Stomach smooth muscle (tissue), 2 donors: Measurements from ENCODE around the gene NOC4L.
"Not testable (repeated sequence)": the region's sequence is repeated elsewhere in the genome, so short reads cannot be mapped to it uniquely, and the experiment has no call there.

Source experiments
- H3K27ac ChIP-seq: one replicate; pipeline ENCODE4 v1.7.0; 2013; ENCODE audit warnings: mild to moderate bottlenecking, low read length, inconsistent platforms
- H3K27me3 ChIP-seq, 2 donors: one replicate each; pipeline ENCODE4 v1.7.0; 2013; ENCODE audit warnings: low read length in 2 of 2; ENCODE audit not compliant: insufficient read depth in 2 of 2, control insufficient read depth in 1 of 2
- H3K36me3 ChIP-seq, 2 donors: one replicate each; pipeline ENCODE4 v1.7.0; 2013; ENCODE audit warnings: low read length in 2 of 2; ENCODE audit not compliant: control insufficient read depth in 2 of 2, insufficient read depth in 2 of 2
- H3K4me1 ChIP-seq: one replicate; pipeline ENCODE4 v1.7.0; 2013; ENCODE audit warnings: low read length; ENCODE audit not compliant: control insufficient read depth, insufficient read depth
- H3K4me3 ChIP-seq, 2 donors: one replicate each; pipeline ENCODE4 v1.7.0; 2013; ENCODE audit warnings: low read length in 2 of 2
- H3K9ac ChIP-seq, 2 donors: one replicate each; pipeline ENCODE4 v1.7.0; 2013; ENCODE audit warnings: low read length in 2 of 2, mild to moderate bottlenecking in 1 of 2
- H3K9me3 ChIP-seq, 2 donors: one replicate each; pipeline ENCODE4 v1.7.0; 2013; ENCODE audit warnings: low read length in 2 of 2; ENCODE audit not compliant: control insufficient read depth in 2 of 2
- donor health status: healthy.
- donor health status: Pancreatic carcinoma.

NOC4L gene

GRCh38 chr12:132144115-132144809, at the start of gene NOC4L, which contains the start of gene DDX51:
TSS of gene NOC4L (plus strand) at chr12:132144457. CDS start at chr12:132144489, 32 bp downstream.
TSS of gene DDX51 (minus strand) at chr12:132144319. CDS start at chr12:132144296, 23 bp downstream.
- H3K27ac ChIP-seq = peak within 1 kb of the TSS; percentile 82
- H3K27me3 ChIP-seq = no peaks in the 10 kb centered on the region
- H3K9me3 ChIP-seq = no peaks in the 10 kb centered on the region
- peaks cover 26 to 28% of the 10 kb centered on the region in 2 donors for H3K36me3 ChIP-seq
- H3K4me1 ChIP-seq = peaks cover 31% of the 10 kb centered on the region
- peak within 1 kb of the TSS; percentile 75 to 92 for H3K4me3 ChIP-seq
- peak within 1 kb of the TSS; percentile 80 to 87 for H3K9ac ChIP-seq

GRCh38 chr12:132095520-132096409, 48.5 kb upstream of the NOC4L start:
- H3K36me3 ChIP-seq = peaks cover 4 to 6% of the 10 kb centered on the region in 2 donors
- no peak overlapping the region for H3K4me3 ChIP-seq
- no peaks in the 10 kb centered on the region for H3K9me3 ChIP-seq

GRCh38 chr12:132099739-132100138, 44.5 kb upstream of the NOC4L start:
- no peaks in the 10 kb centered on the region for H3K27me3 ChIP-seq

More at GRCh38 chr12:132095520-132096409, 48.5 kb upstream of the NOC4L start:
- no peak overlapping the region for H3K9ac ChIP-seq
- no peaks in the 10 kb centered on the region for H3K4me1 ChIP-seq
- no peaks in the 10 kb centered on the region for H3K27me3 ChIP-seq
- H3K27ac ChIP-seq = no peak overlapping the region

GRCh38 chr12:132100306-132101065, 43.8 kb upstream of the NOC4L start:
- no peak overlapping the region for H3K9ac ChIP-seq
- H3K27ac ChIP-seq = no peak overlapping the region

More at GRCh38 chr12:132099739-132100138, 44.5 kb upstream of the NOC4L start:
- Histone ChIP-seq H3K4me1 (no peaks in the 10 kb centered on the region), H3K9me3 (no peaks in the 10 kb centered on the region), H3K36me3 (peaks cover 3 to 5% of the 10 kb centered on the region in 2 donors), H3K4me3 (no peak overlapping the region), H3K9ac (no peak overlapping the region), H3K27ac (no peak overlapping the region)

GRCh38 chr12:132102297-132102696, 42.0 kb upstream of the NOC4L start:
- no peak overlapping the region for H3K4me3 ChIP-seq
- H3K4me1 ChIP-seq = no peaks in the 10 kb centered on the region
- H3K36me3 ChIP-seq = peaks cover 3 to 10% of the 10 kb centered on the region in 2 donors
- no peak overlapping the region for H3K9ac ChIP-seq
- no peaks in the 10 kb centered on the region for H3K27me3 ChIP-seq
- no peaks in the 10 kb centered on the region for H3K9me3 ChIP-seq
- no peak overlapping the region for H3K27ac ChIP-seq

More at GRCh38 chr12:132100306-132101065, 43.8 kb upstream of the NOC4L start:
- no peaks in the 10 kb centered on the region for H3K27me3 ChIP-seq
- H3K9me3 ChIP-seq = no peaks in the 10 kb centered on the region
- H3K4me3 ChIP-seq = no peak overlapping the region
- H3K36me3 ChIP-seq = peaks cover 3 to 9% of the 10 kb centered on the region in 2 donors
- H3K4me1 ChIP-seq = no peaks in the 10 kb centered on the region

GRCh38 chr12:132103072-132103471, 41.2 kb upstream of the NOC4L start:
- H3K4me3 ChIP-seq, H3K36me3 ChIP-seq, H3K9me3 ChIP-seq, H3K4me1 ChIP-seq, H3K9ac ChIP-seq, H3K27ac ChIP-seq, H3K27me3 ChIP-seq: not testable (repeated sequence)

GRCh38 chr12:132103542-132104308, 40.5 kb upstream of the NOC4L start:
- Histone ChIP-seq H3K9ac (no peak overlapping the region), H3K27ac (no peak overlapping the region), H3K27me3 (no peaks in the 10 kb centered on the region), H3K9me3 (no peaks in the 10 kb centered on the region), H3K4me3 (no peak overlapping the region), H3K4me1 (no peaks in the 10 kb centered on the region), H3K36me3 (peaks cover 3 to 11% of the 10 kb centered on the region in 2 donors)

- Histone ChIP-seq H3K4me3 (no peak overlapping the region), H3K9ac (no peak overlapping the region), H3K4me1 (no peaks in the 10 kb centered on the region), H3K36me3 (peaks cover 4 to 10% of the 10 kb centered on the region in 2 donors), H3K27me3 (no peaks in the 10 kb centered on the region), H3K9me3 (no peaks in the 10 kb centered on the region), H3K27ac (no peak overlapping the region)
Measured at GRCh38 chr12:132105467-132105866, 38.8 kb upstream of the NOC4L start.

GRCh38 chr12:132106921-132107320, 37.3 kb upstream of the NOC4L start:
- H3K36me3 ChIP-seq = peaks cover 8 to 12% of the 10 kb centered on the region in 2 donors
- no peaks in the 10 kb centered on the region for H3K27me3 ChIP-seq
- H3K4me1 ChIP-seq = peaks cover 4% of the 10 kb centered on the region
- H3K27ac ChIP-seq = no peak overlapping the region
- H3K4me3 ChIP-seq = no peak overlapping the region
- no peak overlapping the region for H3K9ac ChIP-seq
- H3K9me3 ChIP-seq = no peaks in the 10 kb centered on the region
